Renal cortex interstitium (tissue), 11 donors: Measurements from ENCODE around the gene SLC35F4. TPM values are rescaled to one million over a fixed set of nuclear protein-coding genes. Genes with fewer than 3 reads are reported as not detected.
"Not testable (repeated sequence)": the region's sequence is repeated elsewhere in the genome, so short reads cannot be mapped to it uniquely, and the experiment has no call there.

Experiments used
- DNase-seq, 11 donors: peaks; one replicate each; pipeline ENCODE4 v3.0.0-alpha.2; 2013; ENCODE audit warnings: low read depth in 9 of 11, low spot score in 4 of 11; ENCODE audit errors: extremely low read depth in 1 of 11
- polyA plus RNA-seq, 3 donors: library from polyadenylated mRNA; unstranded; fragments of 120-200 nt; gene quantifications; one replicate each; pipeline ENCODE4 v1.2.1, GENCODE V29; 2013; ENCODE audit not compliant: insufficient read length in 3 of 3

SLC35F4 gene
- polyA plus RNA-seq, 3 donors: 2.4 to 4.0 (median 3.4) TPM

GRCh38 chr14:57818511-57818910 is 47.4 kb downstream of the SLC35F4 start:
- DNase-seq: peak in 8 of 11 donors; percentile 15 to 68 (median 35)

- DNase-seq: no peak
Measured at GRCh38 chr14:57816568-57817284, 49.2 kb downstream of the SLC35F4 start.

GRCh38 chr14:57814726-57815125 is 51.2 kb downstream of the SLC35F4 start:
- no peak for DNase-seq

GRCh38 chr14:57812741-57813140 is 53.2 kb downstream of the SLC35F4 start:
- DNase-seq: no peak

GRCh38 chr14:57811998-57812546 is 53.8 kb downstream of the SLC35F4 start:
- no peak for DNase-seq

GRCh38 chr14:57809808-57810207 is 56.1 kb downstream of the SLC35F4 start:
- no peak for DNase-seq

- DNase-seq: no peak
Measured at GRCh38 chr14:57797160-57797559, 68.7 kb downstream of the SLC35F4 start.

GRCh38 chr14:57796556-57796955 is 69.3 kb downstream of the SLC35F4 start:
- no peak for DNase-seq

- no peak for DNase-seq
Measured at GRCh38 chr14:57785058-57785457, 80.8 kb downstream of the SLC35F4 start.

GRCh38 chr14:57771801-57772200 is 94.1 kb downstream of the SLC35F4 start:
- DNase-seq: no peak

GRCh38 chr14:57769863-57770523 is 95.9 kb downstream of the SLC35F4 start:
- no peak for DNase-seq

- DNase-seq: no peak
Measured at GRCh38 chr14:57761800-57762199, 104.1 kb downstream of the SLC35F4 start.

- DNase-seq: no peak
Measured at GRCh38 chr14:57760896-57761295, 105.0 kb downstream of the SLC35F4 start.

GRCh38 chr14:57755018-57755521 is 110.8 kb downstream of the SLC35F4 start:
- no peak for DNase-seq

GRCh38 chr14:57754527-57754926 is 111.4 kb downstream of the SLC35F4 start:
- DNase-seq: no peak

- DNase-seq: no peak
Measured at GRCh38 chr14:57753821-57754220, 112.1 kb downstream of the SLC35F4 start.

- not testable (repeated sequence) for DNase-seq
Measured at GRCh38 chr14:57752142-57752695, 113.7 kb downstream of the SLC35F4 start.

- no peak for DNase-seq
Measured at GRCh38 chr14:57751400-57751799, 114.5 kb downstream of the SLC35F4 start.

GRCh38 chr14:57749267-57749666 is 116.6 kb downstream of the SLC35F4 start:
- DNase-seq: no peak

GRCh38 chr14:57748279-57748678 is 117.6 kb downstream of the SLC35F4 start:
- DNase-seq: no peak
